ENCODE results near the gene TOM1L2.

- TF ChIP-seq TAF1 (IDR thresholded peaks at IDR 0.05; ENCODE audit: low read depth), result no peak
- TF ChIP-seq NFIC (IDR thresholded peaks at IDR 0.05), result no peak
- TF ChIP-seq EP300 (IDR thresholded peaks at IDR 0.05; ENCODE audit: borderline replicate concordance), result no peak
Measured at GRCh38 chr17:17952691-17953090, 19.5 kb downstream of the TOM1L2 start.

Measured in Ishikawa (cell line).